VCaP (cell line): ENCODE measurements around the gene PERCC1.

Experiments used
- H3K27ac ChIP-seq: fragments of 450-650 bp; 2 replicates; pipeline ENCODE4 v1.5.1; 2017
- TF ChIP-seq, protein P1 (sequence below): fragments of 450-650 bp; conservative IDR thresholded peaks from 2 replicates; pipeline ENCODE4 v1.5.1; 2017; ENCODE audit warnings: mild to moderate bottlenecking, moderate library complexity

PERCC1 gene

DNA sequence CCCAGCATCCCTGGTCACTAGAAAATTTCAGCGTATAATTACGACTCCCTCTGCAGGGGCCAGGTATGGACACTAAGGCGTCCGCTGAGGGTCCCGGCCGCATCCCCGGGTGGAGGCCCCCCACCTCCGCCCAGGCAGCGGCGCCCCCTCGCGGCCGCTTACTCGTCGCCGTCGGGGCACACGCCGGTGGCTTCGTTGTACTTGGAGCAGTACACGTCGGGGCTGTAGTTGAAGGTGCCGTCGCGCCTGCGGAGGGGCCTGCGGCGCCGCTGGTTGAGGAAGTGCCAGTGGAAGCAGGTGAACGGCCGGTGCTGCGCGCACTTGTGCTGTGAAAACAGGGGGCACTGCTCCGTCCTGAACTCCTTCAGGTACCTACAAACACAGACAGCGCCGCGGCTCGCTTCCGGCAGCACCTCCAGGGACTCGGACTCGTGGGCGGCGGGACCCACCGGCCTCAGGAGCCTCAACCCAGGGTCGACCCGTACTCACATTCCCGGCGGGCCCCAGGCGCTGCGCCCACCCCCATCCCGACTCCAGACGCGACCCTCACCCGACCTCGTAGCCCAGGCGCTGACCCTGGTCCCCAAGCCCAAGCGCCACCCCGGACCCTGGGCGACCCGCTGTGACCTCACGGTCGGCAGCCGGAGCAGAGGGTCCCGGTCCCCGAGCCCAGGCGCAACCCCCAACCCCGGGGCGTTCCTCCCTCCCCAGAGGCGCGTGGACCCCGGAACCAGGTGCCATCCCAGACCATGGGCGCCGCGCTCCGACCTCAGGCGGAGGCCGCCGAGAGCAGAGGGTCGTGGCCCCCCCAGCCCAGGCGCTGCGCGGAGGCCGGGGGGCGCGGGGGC is 17.0 kb upstream of the PERCC1 start:
- TF ChIP-seq, protein P1, sequence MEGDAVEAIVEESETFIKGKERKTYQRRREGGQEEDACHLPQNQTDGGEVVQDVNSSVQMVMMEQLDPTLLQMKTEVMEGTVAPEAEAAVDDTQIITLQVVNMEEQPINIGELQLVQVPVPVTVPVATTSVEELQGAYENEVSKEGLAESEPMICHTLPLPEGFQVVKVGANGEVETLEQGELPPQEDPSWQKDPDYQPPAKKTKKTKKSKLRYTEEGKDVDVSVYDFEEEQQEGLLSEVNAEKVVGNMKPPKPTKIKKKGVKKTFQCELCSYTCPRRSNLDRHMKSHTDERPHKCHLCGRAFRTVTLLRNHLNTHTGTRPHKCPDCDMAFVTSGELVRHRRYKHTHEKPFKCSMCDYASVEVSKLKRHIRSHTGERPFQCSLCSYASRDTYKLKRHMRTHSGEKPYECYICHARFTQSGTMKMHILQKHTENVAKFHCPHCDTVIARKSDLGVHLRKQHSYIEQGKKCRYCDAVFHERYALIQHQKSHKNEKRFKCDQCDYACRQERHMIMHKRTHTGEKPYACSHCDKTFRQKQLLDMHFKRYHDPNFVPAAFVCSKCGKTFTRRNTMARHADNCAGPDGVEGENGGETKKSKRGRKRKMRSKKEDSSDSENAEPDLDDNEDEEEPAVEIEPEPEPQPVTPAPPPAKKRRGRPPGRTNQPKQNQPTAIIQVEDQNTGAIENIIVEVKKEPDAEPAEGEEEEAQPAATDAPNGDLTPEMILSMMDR: peak; percentile 69
- H3K27ac ChIP-seq: peak overlapping the region; percentile 81

DNA sequence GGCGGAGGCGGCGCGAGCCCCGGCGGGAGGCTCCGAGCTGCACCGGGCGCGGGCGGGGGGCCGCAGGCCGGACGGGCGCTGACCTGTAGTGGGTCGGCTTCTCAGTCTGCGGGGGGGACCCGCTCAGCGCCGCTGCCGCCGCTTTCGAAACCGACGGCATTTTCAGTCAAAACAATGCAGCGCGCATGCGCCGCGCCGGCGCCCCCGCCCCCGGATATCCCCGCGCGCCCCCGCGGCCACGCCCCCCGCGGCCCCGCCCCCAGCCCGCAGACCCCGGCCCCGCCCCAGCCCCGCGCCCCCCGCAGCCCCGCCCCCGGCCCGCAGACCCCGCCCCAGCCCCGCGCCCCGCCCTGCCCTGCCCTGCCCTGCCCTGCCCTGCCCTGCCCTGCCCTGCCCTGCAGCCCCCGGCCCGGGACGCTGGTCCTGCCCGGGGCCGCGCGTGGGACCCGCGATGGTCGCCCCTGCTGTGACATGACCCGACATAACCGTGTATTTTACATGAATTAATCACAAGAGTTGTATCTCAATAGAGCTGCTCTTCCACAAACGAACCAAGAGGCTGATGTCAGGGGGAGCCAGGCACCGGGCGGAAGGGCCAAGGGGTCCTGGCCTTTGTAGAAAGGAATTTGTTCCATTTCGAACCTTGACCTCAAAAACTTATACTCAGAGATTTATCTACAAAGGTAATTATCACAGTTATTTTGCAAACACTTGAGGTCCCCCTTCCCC is 16.2 kb upstream of the PERCC1 start, which contains the start of gene UNKL:
UNKL (minus strand) TSS at position 173 of the 729 bp plus-strand sequence; CDS start at position 160, 13 bp downstream.
- TF ChIP-seq, protein P1: no peak
- peak within 1 kb of the TSS; percentile 81 for H3K27ac ChIP-seq

DNA sequence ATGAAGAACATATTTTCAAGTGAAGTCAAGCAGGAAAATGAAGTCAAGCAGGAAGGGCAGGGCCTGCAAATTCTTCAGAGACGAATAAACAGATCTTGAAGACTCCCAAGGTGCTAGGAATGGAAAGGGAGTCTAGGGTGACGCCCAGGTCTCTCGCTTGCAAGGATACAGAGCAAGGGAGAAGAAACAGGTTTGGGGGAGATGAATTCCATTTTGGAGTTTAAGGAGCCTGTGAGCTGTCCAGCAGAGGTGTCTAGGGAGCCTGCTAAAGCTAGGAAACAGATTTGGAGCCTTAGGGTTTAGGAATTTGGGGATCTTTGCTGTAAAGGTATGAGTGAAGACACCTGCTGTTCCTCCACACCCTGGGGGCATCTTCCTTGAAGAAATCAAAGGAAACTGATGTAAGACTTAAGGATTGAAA is 14.3 kb upstream of the PERCC1 start:
- H3K27ac ChIP-seq: no peak overlapping the region
- TF ChIP-seq, protein P1: no peak

DNA sequence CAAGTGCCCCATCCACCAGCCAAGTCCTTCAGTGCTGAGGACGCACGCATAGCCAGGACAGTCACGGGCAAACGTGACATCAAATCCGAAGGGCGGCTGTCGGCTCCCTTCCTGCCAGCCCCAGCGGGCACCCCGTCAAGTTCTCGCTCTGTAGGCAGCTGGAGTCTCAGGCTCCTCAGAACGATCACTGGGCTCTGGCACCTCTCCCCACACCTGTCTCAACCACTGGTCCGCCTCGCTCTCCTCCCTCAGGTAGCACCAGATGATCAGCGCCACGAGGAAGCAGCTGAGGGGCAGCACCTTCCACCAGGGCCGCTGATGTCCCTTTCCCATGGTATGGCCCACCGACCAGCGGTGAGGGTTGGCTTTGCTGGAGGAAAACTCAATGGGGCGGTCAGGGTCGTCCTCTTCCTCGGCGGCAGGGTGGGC is 10.8 kb upstream of the PERCC1 start:
- TF ChIP-seq, protein P1: no peak
- H3K27ac ChIP-seq: peak overlapping the region; percentile 87

DNA sequence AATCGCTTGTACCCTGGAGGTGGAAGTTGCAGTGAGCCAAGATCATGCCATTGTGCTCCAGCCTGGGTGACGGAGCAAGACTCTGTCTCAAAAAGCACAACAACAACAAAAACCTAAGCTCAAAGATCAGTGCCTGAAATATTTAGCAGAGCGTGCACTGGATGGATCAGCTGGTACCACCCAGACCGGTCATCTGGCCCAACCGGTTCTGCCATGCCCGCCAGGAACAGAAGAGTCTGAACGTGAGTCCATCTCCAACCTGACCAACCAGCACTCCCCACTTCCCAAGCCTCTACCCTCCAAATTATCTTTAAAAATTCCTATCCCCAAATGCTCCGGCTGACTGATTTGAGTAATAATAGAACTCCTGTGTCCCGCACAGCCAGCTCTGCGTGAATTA is 8.8 kb upstream of the PERCC1 start:
- TF ChIP-seq, protein P1: no peak
- H3K27ac ChIP-seq: peak overlapping the region; percentile 87

DNA sequence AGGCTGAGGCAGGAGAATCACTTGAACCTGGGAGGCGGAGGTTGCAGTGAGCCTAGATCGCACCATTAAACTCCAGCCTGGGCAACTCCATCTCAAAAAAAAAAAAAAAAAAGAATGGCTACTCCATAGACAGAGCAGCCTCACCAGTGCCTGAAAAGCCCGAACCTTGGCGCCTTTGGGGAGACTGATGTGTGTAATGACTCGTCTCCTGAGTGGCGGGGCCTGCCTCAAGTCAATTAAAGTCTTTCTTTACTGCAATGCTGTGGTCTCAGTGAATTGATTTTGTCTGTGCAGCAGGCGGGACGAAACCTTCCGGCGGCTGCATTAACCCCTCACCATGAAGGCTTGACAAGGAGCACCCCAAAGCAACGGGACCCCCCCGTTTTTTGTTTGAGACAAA is 6.8 kb upstream of the PERCC1 start:
- TF ChIP-seq, protein P1: no peak
- H3K27ac ChIP-seq: no peak overlapping the region
